ENCODE results near the gene CRACDL. TPM values are rescaled to one million over a fixed set of nuclear protein-coding genes. Genes with fewer than 3 reads are reported as not detected.

The CRACDL gene
- total RNA-seq, result 1.1 TPM

GRCh38 chr2:98935777-98936352 lies at the start of gene CRACDL:
Gene CRACDL (minus strand): TSS chr2:98936225. CDS start chr2:98846800, 89,425 bp downstream.
- no peak for DNase-seq

- DNase-seq, result no peak
These were observed 39.6 kb upstream of the CRACDL start for GRCh38 chr2:98975611-98976010.

- no peak for DNase-seq
These were observed 36.6 kb upstream of the CRACDL start for GRCh38 chr2:98972582-98973167.

- no peak for DNase-seq
These were observed 23.9 kb upstream of the CRACDL start for GRCh38 chr2:98959810-98960507.

GRCh38 chr2:98952966-98953365 lies 16.9 kb upstream of the CRACDL start:
- no peak for DNase-seq

GRCh38 chr2:98948956-98949739 lies 13.1 kb upstream of the CRACDL start:
- no peak for DNase-seq

- DNase-seq, result no peak
These were observed 11.5 kb upstream of the CRACDL start for GRCh38 chr2:98947554-98947953.

- DNase-seq, result no peak
These were observed 10.8 kb upstream of the CRACDL start for GRCh38 chr2:98946855-98947254.

GRCh38 chr2:98944775-98945174 lies 8.8 kb upstream of the CRACDL start:
- no peak for DNase-seq

- DNase-seq, result no peak
These were observed 4.1 kb upstream of the CRACDL start for GRCh38 chr2:98940102-98940501.

- DNase-seq, result no peak
These were observed 1.9 kb upstream of the CRACDL start for GRCh38 chr2:98937906-98938305.

GRCh38 chr2:98936353-98937351 lies 627 bp upstream of the CRACDL start:
- no peak for DNase-seq

- DNase-seq, result no peak
These were observed 784 bp downstream of the CRACDL start for GRCh38 chr2:98935111-98935770.

GRCh38 chr2:98932778-98933343 lies 3.2 kb downstream of the CRACDL start:
- no peak for DNase-seq

GRCh38 chr2:98932164-98932563 lies 3.9 kb downstream of the CRACDL start:
- no peak for DNase-seq

GRCh38 chr2:98931596-98931995 lies 4.4 kb downstream of the CRACDL start:
- DNase-seq, result no peak

GRCh38 chr2:98929920-98930319 lies 6.1 kb downstream of the CRACDL start:
- DNase-seq, result no peak

GRCh38 chr2:98928242-98928641 lies 7.8 kb downstream of the CRACDL start:
- DNase-seq, result no peak

- DNase-seq, result no peak
These were observed 9.0 kb downstream of the CRACDL start for GRCh38 chr2:98927027-98927426.

- no peak for DNase-seq
These were observed 9.4 kb downstream of the CRACDL start for GRCh38 chr2:98926601-98927000.

GRCh38 chr2:98924910-98925309 lies 11.1 kb downstream of the CRACDL start:
- DNase-seq, result no peak
